DMS79 (cell line): ENCODE results near the gene DNM3.

Source experiments
- DNase-seq: peaks from one replicate; lab custom pipeline; 2025; lab: John Stamatoyannopoulos, UW

DNM3 gene

GRCh38 chr1:171973421-171973820, 132.1 kb downstream of the DNM3 start:
- no peak for DNase-seq

- DNase-seq = no peak
Observed at GRCh38 chr1:171981303-171981702, 140.0 kb downstream of the DNM3 start.

GRCh38 chr1:171983584-171983983, 142.3 kb downstream of the DNM3 start:
- DNase-seq = no peak

GRCh38 chr1:171984262-171984661, 143.0 kb downstream of the DNM3 start:
- DNase-seq = no peak

- DNase-seq = peak; percentile 2
Observed at GRCh38 chr1:171984850-171985485, 143.7 kb downstream of the DNM3 start.

GRCh38 chr1:171985639-171986038, 144.3 kb downstream of the DNM3 start:
- DNase-seq = no peak

GRCh38 chr1:171988243-171988885, 147.1 kb downstream of the DNM3 start:
- no peak for DNase-seq

- DNase-seq = no peak
Observed at GRCh38 chr1:171990371-171990770, 149.1 kb downstream of the DNM3 start.

- no peak for DNase-seq
Observed at GRCh38 chr1:171994293-171994692, 153.0 kb downstream of the DNM3 start.

GRCh38 chr1:171995573-171995972, 154.3 kb downstream of the DNM3 start:
- no peak for DNase-seq

- DNase-seq = no peak
Observed at GRCh38 chr1:171997936-171998335, 156.6 kb downstream of the DNM3 start.

GRCh38 chr1:171998711-171999110, 157.4 kb downstream of the DNM3 start:
- DNase-seq = no peak

- no peak for DNase-seq
Observed at GRCh38 chr1:171999756-172000155, 158.5 kb downstream of the DNM3 start.

- DNase-seq = no peak
Observed at GRCh38 chr1:172001288-172001687, 160.0 kb downstream of the DNM3 start.

- peak; percentile 0 for DNase-seq
Observed at GRCh38 chr1:172002725-172003345, 161.5 kb downstream of the DNM3 start.

GRCh38 chr1:172003766-172004530, 162.7 kb downstream of the DNM3 start:
- no peak for DNase-seq

- DNase-seq = no peak
Observed at GRCh38 chr1:172004671-172005070, 163.4 kb downstream of the DNM3 start.

- no peak for DNase-seq
Observed at GRCh38 chr1:172005856-172006255, 164.6 kb downstream of the DNM3 start.

- no peak for DNase-seq
Observed at GRCh38 chr1:172006660-172007059, 165.4 kb downstream of the DNM3 start.

- DNase-seq = no peak
Observed at GRCh38 chr1:172018727-172019311, 177.5 kb downstream of the DNM3 start.

- DNase-seq = no peak
Observed at GRCh38 chr1:172019976-172020375, 178.7 kb downstream of the DNM3 start.

- DNase-seq = no peak
Observed at GRCh38 chr1:172024516-172024915, 183.2 kb downstream of the DNM3 start.
